Putamen (tissue), 1 donor: ENCODE results near the gene PROM1.

Experiments
- DNase-seq: peaks from one replicate; pipeline ENCODE4 v3.0.0-alpha.2; 2016; ENCODE audit warnings: low spot score

The PROM1 gene

DNA sequence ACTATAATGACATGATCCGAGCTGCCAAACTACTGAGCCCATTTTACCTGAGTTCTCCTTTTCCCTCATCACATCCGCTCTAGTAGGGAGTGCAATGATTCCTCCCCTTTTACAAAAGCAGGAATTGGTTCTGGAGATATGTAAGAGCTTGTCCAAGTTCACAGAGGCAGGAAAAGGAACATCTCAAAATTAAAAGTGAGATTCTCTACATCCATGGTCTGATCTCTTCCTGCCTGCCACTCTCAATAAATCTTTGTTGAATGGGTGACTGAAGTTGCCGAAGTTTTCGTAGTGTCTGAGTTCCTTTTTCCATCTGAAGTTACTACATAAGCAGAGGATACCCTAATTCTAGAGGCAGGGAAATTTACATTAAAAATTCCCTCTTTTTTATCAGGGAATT lies 145.2 kb downstream of the PROM1 start, which contains the start of gene FGFBP1:
Gene FGFBP1, minus strand, starts transcription at position 101 of the 400 bp plus-strand sequence. CDS start 2,108 bp downstream, outside the sequence.
- no peak for DNase-seq

DNA sequence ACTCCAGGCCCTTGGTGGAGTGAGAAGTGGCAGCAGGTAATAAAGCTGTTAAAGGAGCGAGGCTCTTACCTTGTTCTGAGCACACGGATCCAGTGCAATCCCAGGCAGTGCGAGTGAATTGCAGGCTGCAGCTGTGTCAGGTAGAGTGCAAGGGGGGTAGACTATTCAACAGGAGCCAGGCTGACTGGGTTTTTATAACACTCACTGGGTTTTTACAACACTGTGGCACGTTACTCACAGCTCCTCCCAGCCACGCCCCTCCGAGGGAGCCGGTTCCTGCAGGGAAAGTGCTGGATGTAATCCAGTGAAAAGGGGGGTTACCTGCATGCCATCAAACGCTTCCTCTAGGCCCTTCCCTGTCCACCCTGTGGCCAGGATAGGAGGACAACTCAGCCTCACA lies 145.6 kb downstream of the PROM1 start:
- DNase-seq: no peak

DNA sequence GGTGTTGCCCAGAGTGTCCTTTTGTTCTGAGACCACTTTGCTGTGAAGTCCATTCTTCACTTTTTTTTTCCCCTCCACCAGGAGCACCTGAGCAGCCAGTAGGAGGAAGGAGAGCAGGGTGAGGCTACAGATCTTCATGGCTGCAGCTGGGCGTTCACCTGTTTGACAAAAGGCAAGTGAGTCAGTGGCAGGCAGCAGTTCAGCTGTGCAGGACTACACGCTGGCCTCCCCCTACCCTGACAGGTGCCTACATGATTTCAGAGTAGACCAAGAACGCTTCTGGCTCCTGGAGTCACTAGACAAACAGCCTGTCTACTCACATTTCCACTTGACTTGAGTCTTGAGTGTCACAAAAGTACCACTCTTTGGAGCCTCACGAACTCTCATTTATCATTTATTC lies 147.3 kb downstream of the PROM1 start:
- no peak for DNase-seq

DNA sequence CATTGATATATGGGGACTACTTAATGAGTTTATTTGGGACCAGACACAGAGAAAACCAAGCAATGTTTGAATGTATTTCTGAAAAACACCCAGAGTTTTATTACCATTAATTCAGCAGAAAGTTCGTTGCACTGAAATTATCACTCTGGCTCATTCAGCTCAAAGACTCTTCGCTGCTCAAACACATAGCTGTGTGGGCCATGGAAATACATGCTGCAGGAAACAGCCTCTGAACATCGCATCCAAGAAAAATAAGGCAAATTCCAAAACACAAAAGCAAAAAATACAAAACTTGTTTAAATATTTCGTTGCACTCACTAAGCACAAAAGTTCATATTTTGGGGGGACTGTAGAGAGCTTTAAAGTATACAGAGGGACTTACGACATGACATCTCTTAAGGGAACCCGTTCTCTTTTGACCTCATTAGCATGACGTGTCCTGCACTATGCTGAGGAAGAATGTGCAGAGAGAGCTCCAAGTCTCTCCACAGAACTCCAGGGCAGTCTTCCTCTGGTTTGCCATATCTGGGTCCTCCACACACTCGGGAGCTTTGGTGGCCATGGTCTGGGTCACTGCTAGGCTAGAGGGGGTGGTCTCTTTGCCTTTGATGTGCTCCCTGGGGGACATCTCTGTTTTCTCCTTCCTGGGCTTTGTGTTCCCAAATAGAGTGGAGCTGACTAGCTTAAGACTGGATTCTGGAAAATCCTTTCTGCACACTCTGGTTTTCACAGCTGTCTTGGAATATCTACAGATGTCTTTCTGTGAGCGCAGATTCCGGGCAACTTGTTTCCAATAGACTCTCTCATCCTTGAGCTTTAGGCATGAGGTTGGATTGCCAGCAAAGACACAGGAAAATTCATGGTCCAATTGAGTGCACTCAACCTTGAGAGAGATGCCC lies 148.1 kb downstream of the PROM1 start:
- DNase-seq: no peak

DNA sequence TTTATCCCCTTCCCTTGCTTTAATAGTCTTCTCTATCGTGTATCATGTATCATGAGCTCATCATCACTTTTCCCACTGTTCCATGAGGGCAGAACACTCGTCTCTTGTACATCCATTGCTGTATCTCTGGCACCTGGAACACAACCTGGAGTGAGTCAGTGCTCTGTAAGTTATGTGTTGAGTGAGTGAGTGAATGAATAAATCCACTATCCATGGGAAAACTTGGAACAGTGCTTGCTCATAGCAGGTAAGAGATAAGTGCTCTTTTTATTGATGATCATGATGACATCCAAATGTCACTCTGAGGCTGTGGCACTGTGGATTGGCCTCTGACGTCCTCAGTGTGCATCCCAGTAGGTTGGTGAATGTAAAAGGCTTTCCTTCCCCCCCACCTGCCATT lies 149.6 kb downstream of the PROM1 start:
- DNase-seq: no peak

DNA sequence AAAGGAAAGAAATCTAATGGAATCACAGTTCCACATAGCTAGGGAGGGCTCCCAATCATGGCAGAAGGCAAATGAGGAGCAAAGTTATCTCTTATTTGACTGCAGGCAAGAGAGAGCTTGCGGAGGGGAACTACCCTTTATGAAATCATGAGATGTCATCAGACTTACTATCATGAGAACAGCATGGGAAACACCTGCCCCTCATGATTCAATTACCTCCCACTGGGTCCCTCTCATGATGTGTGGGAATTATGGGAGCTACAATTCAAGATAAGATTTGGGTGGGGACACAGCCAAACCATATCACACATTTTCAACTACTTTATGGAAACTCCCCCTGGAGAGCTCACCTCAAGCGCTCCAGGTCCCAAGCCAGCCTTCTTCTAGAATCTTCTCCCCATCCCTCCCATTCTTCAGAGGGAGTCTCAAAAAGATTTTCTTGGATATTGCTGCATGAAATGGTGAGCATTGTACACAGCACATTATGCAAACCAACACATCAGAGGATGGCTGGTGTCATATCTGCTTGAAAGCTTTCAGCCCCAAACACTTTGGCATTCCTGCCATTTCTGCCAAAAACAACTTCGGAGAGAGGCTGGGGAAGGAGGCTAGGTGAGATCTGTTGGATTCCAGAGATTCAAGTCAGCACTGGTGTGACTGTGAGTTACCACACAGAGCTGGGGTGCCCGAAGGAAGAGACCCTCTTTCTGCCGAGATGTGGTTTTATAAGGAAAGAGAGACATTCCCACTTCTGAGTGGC lies 152.2 kb downstream of the PROM1 start:
- no peak for DNase-seq

DNA sequence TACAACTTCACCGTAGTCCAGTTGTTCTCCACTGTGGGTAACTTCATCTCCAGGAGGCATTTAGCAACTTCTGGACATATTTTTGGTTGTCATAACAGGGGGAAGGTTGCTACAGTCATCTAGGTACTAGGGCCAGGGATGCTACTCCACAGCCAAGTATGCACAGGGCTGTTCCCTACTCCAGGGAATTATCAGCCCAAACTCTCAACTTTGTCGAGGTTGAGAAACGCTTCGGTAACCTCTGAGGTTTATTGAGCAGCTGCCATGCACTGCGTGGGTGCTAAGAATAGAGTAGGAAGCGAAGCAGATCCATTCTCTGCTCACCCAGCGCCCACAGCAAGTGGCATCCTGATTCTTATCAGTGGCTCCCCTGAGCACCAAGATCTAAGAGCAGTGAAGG lies 153.5 kb downstream of the PROM1 start:
- no peak for DNase-seq

DNA sequence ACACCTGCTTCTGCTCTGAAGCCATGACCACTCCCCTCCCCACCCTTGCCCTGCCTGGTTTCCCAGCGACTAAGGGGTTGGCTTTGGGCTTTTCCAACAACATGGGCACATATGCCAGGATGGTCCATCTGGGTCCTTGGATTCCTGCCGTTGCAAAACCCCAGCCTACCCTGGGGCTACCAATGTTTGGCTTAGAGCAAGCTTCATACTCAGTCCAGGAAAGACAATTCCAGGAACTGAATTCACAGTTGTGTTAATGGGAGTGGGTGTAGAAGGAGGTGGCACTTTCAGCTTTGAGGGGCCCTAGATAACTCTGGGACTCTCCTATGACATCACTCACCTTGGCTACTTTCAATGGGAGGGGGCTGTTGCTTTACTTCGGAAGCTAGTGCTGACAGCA lies 154.3 kb downstream of the PROM1 start:
- DNase-seq: no peak

DNA sequence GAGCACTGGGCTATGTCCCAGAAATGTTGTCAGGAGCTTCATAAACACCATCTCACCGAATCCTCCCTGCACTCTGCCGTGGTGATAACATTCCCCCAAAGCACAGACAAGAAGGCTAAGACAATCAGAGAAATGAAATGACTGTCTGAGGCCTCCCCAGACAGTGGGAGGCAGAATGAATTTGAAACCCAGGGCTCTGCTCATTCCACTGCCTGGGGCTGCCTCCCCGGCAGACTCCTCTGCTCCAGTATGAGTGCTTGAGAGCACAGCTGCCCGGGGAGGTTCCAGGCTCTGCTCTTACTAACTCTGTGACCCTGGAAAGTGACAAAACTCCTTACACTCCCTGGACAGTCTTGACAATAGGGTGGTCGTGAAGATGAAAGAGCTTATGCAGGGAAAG lies 154.9 kb downstream of the PROM1 start:
- DNase-seq: no peak

DNA sequence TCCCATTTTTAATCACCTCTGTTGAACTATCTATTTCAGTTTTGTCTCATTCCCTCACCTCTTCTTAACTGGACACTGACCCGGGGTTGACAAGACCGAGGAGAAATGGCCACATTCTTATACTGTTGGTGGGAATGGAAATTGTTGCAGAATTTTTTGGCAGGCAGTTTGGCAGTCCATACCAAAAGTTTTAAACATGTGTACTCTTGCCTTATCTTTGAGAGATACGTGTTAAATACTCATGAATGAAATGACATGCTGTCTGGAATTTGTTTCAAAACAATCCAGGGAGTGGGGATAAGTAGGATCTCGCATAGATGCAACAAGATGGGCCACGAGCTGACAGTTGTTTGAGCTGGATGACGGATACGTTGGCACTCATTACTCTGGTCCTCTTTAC lies 157.3 kb downstream of the PROM1 start:
- DNase-seq: no peak

DNA sequence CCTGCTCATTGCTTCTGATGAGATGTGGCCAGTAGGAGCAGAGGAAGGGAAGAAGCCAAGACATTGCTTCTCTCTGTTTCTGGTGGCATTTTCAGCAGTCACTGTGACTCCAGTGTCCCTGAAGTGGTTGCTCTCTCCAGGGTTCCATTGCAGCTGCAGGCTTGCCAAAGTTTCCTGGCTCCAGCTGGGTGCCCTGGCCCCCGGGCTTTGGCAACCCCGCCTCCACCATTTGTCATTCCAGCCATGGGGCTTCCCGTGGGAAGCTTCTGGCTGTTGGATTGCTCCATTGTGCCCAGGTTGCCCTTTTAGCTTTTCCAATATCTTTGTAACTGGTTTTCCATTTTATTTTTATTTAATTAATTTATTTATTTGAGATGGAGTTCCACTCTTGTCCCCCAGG lies 158.0 kb downstream of the PROM1 start:
- no peak for DNase-seq

DNA sequence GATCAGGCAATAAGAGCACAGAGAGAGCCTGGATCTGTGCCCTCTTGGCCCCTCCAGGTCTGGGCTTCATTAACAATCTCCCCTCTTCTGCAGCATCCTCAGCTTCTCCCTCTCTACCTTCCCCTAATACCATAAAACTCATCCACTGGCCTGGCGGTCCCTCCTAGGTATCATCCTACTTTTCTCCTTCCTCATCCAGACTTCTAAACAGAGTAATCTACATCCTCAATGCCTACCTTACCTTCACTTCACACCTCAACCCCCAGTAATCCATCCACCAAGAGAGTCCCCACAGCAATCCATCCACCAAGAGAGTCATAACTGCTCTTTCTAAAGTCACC lies 162.3 kb downstream of the PROM1 start:
- no peak for DNase-seq

DNA sequence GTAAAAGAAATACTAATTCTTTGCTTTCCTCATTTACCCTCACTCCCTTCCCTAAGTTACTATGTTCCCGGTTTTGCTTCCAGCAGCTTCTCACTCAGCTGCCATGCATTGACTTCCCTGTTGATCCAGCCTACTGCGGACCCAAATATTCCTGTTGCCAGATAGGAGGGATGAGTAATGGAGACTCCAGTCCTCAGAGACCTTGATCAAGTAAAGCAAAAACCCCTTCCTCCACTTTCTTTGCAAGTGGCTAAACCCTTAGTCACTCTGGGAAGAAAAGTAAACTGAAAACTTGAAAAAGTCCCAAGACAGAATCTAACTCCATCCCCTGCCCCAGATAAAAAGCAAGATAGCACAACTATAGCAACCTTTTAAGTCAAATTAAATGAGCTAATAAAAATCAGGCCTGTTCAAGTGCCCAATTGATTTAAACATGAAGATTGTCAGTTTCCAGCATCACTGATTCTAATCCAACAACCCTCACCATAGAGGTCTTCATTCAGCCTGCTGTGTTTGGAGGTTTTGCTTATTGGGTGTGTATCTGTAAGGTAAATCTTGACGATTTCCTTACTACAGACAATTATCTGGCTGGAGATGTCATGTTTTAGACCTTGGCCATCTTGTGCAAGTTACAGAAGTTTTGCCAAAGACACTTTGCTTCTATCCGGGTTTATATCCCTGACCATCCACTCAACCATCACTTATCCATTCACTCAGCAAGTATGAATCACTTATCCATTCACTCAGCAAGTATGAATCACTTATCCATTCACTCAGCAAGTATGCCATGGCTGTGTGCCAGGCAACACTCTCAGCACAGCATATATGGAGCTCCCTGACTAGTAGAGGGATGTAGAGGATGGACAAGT lies 162.9 kb downstream of the PROM1 start:
- DNase-seq: no peak

DNA sequence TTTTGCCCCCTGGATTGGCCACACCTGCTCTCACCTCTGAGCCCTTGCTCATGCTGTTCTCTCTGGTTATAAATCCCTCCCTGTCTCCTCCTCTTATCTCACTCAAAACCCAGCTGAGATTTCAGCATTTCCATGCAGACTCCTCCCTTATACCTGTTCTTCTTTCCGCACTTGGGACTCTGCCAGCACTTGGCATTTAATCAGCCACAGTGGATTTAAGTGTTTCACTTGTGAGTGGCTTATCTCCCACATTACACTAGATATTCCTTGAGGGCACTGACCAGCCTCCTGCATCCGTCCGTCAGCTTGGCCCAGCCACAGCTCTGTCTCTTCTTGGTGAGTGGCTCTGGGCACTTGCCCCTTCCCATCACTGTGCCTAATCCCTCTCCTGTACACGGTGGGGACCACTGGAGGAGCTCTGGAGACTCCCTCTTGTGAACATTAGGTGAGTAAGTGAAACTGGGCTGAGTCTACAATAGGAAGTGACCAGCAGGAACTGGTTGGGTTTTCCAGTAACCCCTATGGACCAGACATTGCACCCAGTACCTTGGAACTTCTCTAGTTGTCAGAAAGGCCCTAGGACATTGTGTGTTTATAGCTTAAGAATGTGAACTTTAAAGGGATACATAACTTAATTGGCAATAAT lies 165.2 kb downstream of the PROM1 start:
- DNase-seq: no peak
